ENCODE data around the gene RAB3A. TPM values are rescaled to one million over a fixed set of nuclear protein-coding genes. Genes with fewer than 3 reads are reported as not detected.
A peak's percentile ranks its signal among the peaks of the same experiment; 100 is the strongest.

RAB3A gene
- total RNA-seq, 1 experiment from 2014 or later = 1.0 TPM

DNA sequence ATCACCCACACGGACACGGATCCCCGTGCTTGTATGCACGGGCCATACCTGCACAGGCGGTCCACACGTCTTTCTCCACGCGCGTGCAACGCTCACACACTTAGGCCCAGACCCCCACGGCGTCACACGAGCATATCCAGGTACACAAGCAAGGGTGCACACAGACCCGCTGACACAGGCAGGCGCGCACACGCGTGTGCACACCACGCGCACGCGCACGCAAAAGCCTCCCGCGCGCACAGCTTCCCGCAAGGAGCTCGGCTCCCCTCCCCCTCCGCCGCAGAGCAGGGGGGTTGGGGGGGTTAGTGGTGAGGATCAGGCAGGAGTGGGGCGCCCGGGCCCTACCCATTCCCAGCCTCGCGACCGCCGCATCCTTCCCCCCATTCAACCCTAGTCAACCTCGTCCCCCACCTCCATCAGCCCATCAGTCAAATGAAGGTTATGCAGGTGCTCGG lies 407 bp downstream of the RAB3A start:
- no TSS peak for BruUV-seq (replicated peaks)

GRCh38 chr19:18202778-18203407 lies 949 bp downstream of the RAB3A start:
- ChIA-PET CTCF (no interaction called here), POLR2A (no interaction called here)
- no TSS peak for BruUV-seq (replicated peaks)
- H3K4me1 ChIP-seq (ENCODE audit: control insufficient read depth, insufficient read depth, low read length) = peaks cover 3% of the 10 kb centered on the region; the same call in 1 of the 2 replicates
- H3K36me3 ChIP-seq (ENCODE audit: control insufficient read depth, insufficient read depth, low read length) = no peaks in the 10 kb centered on the region; the same call in 1 of the 2 replicates
- H3K9me3 ChIP-seq (ENCODE audit: control insufficient read depth, insufficient read depth, low read depth, low read length) = no peaks in the 10 kb centered on the region
- DNase-seq (ENCODE audit: low read depth, low spot score) (no peak), ATAC-seq (no peak)
- intact Hi-C loops (cut with micrococcal nuclease; ENCODE audit: unreplicated experiment) = no loop called here
- H3K27me3 ChIP-seq (ENCODE audit: control insufficient read depth, insufficient read depth, low read length) = no peaks in the 10 kb centered on the region
- TF ChIP-seq, protein P1, sequence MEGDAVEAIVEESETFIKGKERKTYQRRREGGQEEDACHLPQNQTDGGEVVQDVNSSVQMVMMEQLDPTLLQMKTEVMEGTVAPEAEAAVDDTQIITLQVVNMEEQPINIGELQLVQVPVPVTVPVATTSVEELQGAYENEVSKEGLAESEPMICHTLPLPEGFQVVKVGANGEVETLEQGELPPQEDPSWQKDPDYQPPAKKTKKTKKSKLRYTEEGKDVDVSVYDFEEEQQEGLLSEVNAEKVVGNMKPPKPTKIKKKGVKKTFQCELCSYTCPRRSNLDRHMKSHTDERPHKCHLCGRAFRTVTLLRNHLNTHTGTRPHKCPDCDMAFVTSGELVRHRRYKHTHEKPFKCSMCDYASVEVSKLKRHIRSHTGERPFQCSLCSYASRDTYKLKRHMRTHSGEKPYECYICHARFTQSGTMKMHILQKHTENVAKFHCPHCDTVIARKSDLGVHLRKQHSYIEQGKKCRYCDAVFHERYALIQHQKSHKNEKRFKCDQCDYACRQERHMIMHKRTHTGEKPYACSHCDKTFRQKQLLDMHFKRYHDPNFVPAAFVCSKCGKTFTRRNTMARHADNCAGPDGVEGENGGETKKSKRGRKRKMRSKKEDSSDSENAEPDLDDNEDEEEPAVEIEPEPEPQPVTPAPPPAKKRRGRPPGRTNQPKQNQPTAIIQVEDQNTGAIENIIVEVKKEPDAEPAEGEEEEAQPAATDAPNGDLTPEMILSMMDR (IDR thresholded peaks at IDR 0.05) = no peak; the same call in 1 of the 2 replicates
- TF ChIP-seq TCF7L2 (IDR thresholded peaks at IDR 0.05; ENCODE audit: low read depth, low read length) (no peak), SIN3A (IDR thresholded peaks at IDR 0.05; ENCODE audit: borderline replicate concordance, insufficient read depth, low read depth, low read length) (no peak), POLR2AphosphoS5 (IDR thresholded peaks at IDR 0.05; ENCODE audit: low read depth, low read length) (no peak)
- TF ChIP-seq, protein P2, sequence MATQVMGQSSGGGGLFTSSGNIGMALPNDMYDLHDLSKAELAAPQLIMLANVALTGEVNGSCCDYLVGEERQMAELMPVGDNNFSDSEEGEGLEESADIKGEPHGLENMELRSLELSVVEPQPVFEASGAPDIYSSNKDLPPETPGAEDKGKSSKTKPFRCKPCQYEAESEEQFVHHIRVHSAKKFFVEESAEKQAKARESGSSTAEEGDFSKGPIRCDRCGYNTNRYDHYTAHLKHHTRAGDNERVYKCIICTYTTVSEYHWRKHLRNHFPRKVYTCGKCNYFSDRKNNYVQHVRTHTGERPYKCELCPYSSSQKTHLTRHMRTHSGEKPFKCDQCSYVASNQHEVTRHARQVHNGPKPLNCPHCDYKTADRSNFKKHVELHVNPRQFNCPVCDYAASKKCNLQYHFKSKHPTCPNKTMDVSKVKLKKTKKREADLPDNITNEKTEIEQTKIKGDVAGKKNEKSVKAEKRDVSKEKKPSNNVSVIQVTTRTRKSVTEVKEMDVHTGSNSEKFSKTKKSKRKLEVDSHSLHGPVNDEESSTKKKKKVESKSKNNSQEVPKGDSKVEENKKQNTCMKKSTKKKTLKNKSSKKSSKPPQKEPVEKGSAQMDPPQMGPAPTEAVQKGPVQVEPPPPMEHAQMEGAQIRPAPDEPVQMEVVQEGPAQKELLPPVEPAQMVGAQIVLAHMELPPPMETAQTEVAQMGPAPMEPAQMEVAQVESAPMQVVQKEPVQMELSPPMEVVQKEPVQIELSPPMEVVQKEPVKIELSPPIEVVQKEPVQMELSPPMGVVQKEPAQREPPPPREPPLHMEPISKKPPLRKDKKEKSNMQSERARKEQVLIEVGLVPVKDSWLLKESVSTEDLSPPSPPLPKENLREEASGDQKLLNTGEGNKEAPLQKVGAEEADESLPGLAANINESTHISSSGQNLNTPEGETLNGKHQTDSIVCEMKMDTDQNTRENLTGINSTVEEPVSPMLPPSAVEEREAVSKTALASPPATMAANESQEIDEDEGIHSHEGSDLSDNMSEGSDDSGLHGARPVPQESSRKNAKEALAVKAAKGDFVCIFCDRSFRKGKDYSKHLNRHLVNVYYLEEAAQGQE (IDR thresholded peaks at IDR 0.05; ENCODE audit: insufficient read depth in 1 of 2, low read depth in 2 of 2, low read length in 1 of 2) = no peak
- in situ Hi-C loops (cut with HindIII; ENCODE audit: low pct_unique_long_range_greater_than_20kb, low sequenced_read_pairs) = no loop called here
- peak overlapping the region; percentile 54 to 59 for H3K4me3 ChIP-seq (ENCODE audit: low read depth in 2 of 2, low read length in 2 of 2)
- no peak overlapping the region for H3K27ac ChIP-seq (ENCODE audit: low read length)

More for the DNA sequence above, 407 bp downstream of the RAB3A start:
- peaks cover 3% of the 10 kb centered on the region; the same call in 1 of the 2 replicates for H3K4me1 ChIP-seq (ENCODE audit: control insufficient read depth, insufficient read depth, low read length)
- TF ChIP-seq, protein P2 (IDR thresholded peaks at IDR 0.05; ENCODE audit: insufficient read depth in 1 of 2, low read depth in 2 of 2, low read length in 1 of 2) = no peak
- TF ChIP-seq, protein P1 (IDR thresholded peaks at IDR 0.05) = no peak
- TF ChIP-seq TCF7L2 (IDR thresholded peaks at IDR 0.05; ENCODE audit: low read depth, low read length) (no peak), SIN3A (IDR thresholded peaks at IDR 0.05; ENCODE audit: borderline replicate concordance, insufficient read depth, low read depth, low read length) (no peak), POLR2AphosphoS5 (IDR thresholded peaks at IDR 0.05; ENCODE audit: low read depth, low read length) (no peak)
- H3K27me3 ChIP-seq (ENCODE audit: control insufficient read depth, insufficient read depth, low read length) = no peaks in the 10 kb centered on the region
- no peaks in the 10 kb centered on the region for H3K9me3 ChIP-seq (ENCODE audit: control insufficient read depth, insufficient read depth, low read depth, low read length)
- in situ Hi-C loops (cut with HindIII; ENCODE audit: low pct_unique_long_range_greater_than_20kb, low sequenced_read_pairs) = no loop called here
- peak overlapping the region; percentile 54 to 59 for H3K4me3 ChIP-seq (ENCODE audit: low read depth in 2 of 2, low read length in 2 of 2)
- H3K27ac ChIP-seq (ENCODE audit: low read length) = no peak overlapping the region
- POLR2A ChIA-PET = interaction anchor here (0.5 kb wide), 1 partner anchor 66 kb away, joined by 11 read pairs; no protein-coding TSS in a partner anchor
- peak; percentile 19 for ATAC-seq
- DNase-seq (ENCODE audit: low read depth, low spot score) = no peak
- CTCF ChIA-PET = interaction anchor here (1.0 kb wide), 1 partner anchor 90 kb away, joined by 3 read pairs; no protein-coding TSS in a partner anchor
- intact Hi-C loops (cut with micrococcal nuclease; ENCODE audit: unreplicated experiment) = no loop called here
- H3K36me3 ChIP-seq (ENCODE audit: control insufficient read depth, insufficient read depth, low read length) = no peaks in the 10 kb centered on the region; the same call in 1 of the 2 replicates

Measured in Panc1 (cell line).